ENCODE measurements around the gene PPP2R5B. TPM values are rescaled to one million over a fixed set of nuclear protein-coding genes. Genes with fewer than 3 reads are reported as not detected.

Gene PPP2R5B
- total and polyA plus RNA-seq, 2 experiments from 2014 or later: 26.2 to 30.7 TPM

GRCh38 chr11:64881476-64881875 lies 43.0 kb upstream of the PPP2R5B start:
- DNase-seq (ENCODE audit: low read depth in 1 of 2, low spot score in 1 of 2): no peak
- H3K27me3 ChIP-seq: no peaks in the 10 kb centered on the region
- no peaks in the 10 kb centered on the region for H3K36me3 ChIP-seq
- H3K4me1 ChIP-seq (ENCODE audit: low read depth): peaks cover 24% of the 10 kb centered on the region
- no peak for TF ChIP-seq CTCF (IDR thresholded peaks at IDR 0.05; ENCODE audit: low read depth, low read length)
- no peak overlapping the region for H3K27ac ChIP-seq
- H3K9me3 ChIP-seq (ENCODE audit: low read depth): no peaks in the 10 kb centered on the region
- no peak overlapping the region for H3K4me3 ChIP-seq

- Histone ChIP-seq H3K27ac (no peak overlapping the region), H3K4me1 (ENCODE audit: low read depth) (peaks cover 16% of the 10 kb centered on the region), H3K36me3 (no peaks in the 10 kb centered on the region), H3K9me3 (ENCODE audit: low read depth) (no peaks in the 10 kb centered on the region), H3K27me3 (no peaks in the 10 kb centered on the region), H3K4me3 (no peak overlapping the region)
- no peak for DNase-seq (ENCODE audit: low read depth in 1 of 2, low spot score in 1 of 2)
- TF ChIP-seq CTCF (IDR thresholded peaks at IDR 0.05; ENCODE audit: low read depth, low read length): no peak
These were observed 42.2 kb upstream of the PPP2R5B start for GRCh38 chr11:64882243-64882642.

- no peaks in the 10 kb centered on the region for H3K27me3 ChIP-seq
- no peaks in the 10 kb centered on the region for H3K36me3 ChIP-seq
- no peak overlapping the region for H3K4me3 ChIP-seq
- no peaks in the 10 kb centered on the region for H3K9me3 ChIP-seq (ENCODE audit: low read depth)
- no peak overlapping the region for H3K27ac ChIP-seq
- DNase-seq (ENCODE audit: low read depth in 1 of 2, low spot score in 1 of 2): no peak
- H3K4me1 ChIP-seq (ENCODE audit: low read depth): peaks cover 25% of the 10 kb centered on the region
- no peak for TF ChIP-seq CTCF (IDR thresholded peaks at IDR 0.05; ENCODE audit: low read depth, low read length)
These were observed 40.9 kb upstream of the PPP2R5B start for GRCh38 chr11:64883575-64883974.

- DNase-seq (ENCODE audit: low read depth in 1 of 2, low spot score in 1 of 2): no peak
- no peak overlapping the region for H3K27ac ChIP-seq
- no peaks in the 10 kb centered on the region for H3K27me3 ChIP-seq
- H3K9me3 ChIP-seq (ENCODE audit: low read depth): no peaks in the 10 kb centered on the region
- no peaks in the 10 kb centered on the region for H3K36me3 ChIP-seq
- H3K4me1 ChIP-seq (ENCODE audit: low read depth): peaks cover 30% of the 10 kb centered on the region
- no peak overlapping the region for H3K4me3 ChIP-seq
- no peak for TF ChIP-seq CTCF (IDR thresholded peaks at IDR 0.05; ENCODE audit: low read depth, low read length)
These were observed 40.5 kb upstream of the PPP2R5B start for GRCh38 chr11:64884019-64884418.

GRCh38 chr11:64885367-64886286 lies 38.9 kb upstream of the PPP2R5B start:
- Histone ChIP-seq H3K27ac (no peak overlapping the region), H3K4me3 (no peak overlapping the region), H3K27me3 (no peaks in the 10 kb centered on the region), H3K36me3 (no peaks in the 10 kb centered on the region), H3K4me1 (ENCODE audit: low read depth) (peaks cover 28% of the 10 kb centered on the region), H3K9me3 (ENCODE audit: low read depth) (no peaks in the 10 kb centered on the region)
- TF ChIP-seq CTCF (IDR thresholded peaks at IDR 0.05; ENCODE audit: low read depth, low read length): no peak
- peak in 1 of 2 donors; percentile 91 for DNase-seq (ENCODE audit: low read depth in 1 of 2, low spot score in 1 of 2)
